Neural cell (in vitro differentiated cells): ENCODE data around the gene STUB1.

ENCODE experiments used
- EP300 ChIP-seq: fragments of 450-650 bp; conservative IDR thresholded peaks from 2 replicates; pipeline ENCODE4 v1.6.1; 2014; ENCODE audit warnings: antibody characterized with exemption, mild to moderate bottlenecking, moderate library complexity; ENCODE audit not compliant: poor library complexity, severe bottlenecking
- EZH2 ChIP-seq: fragments of 200-600, 300-800 bp; shearing (Covaris generic), sonication (generic); IDR thresholded peaks from 2 replicates; pipeline ENCODE4 v1.6.1; 2014; ENCODE audit warnings: antibody characterized with exemption, low read length, borderline replicate concordance, mild to moderate bottlenecking; ENCODE audit not compliant: insufficient read depth, poor library complexity, severe bottlenecking
- MXI1 ChIP-seq: fragments of 450-650 bp; conservative IDR thresholded peaks from 2 replicates; pipeline ENCODE4 v1.6.1; 2014; ENCODE audit warnings: antibody characterized with exemption, mild to moderate bottlenecking; ENCODE audit not compliant: poor library complexity, severe bottlenecking
- RAD21 ChIP-seq: fragments of 450-650 bp; conservative IDR thresholded peaks from 2 replicates; pipeline ENCODE4 v1.6.1; 2014; ENCODE audit warnings: antibody characterized with exemption, mild to moderate bottlenecking, moderate library complexity
- TF ChIP-seq, protein P1 (sequence below): fragments of 450-650 bp; IDR thresholded peaks from 2 replicates; pipeline ENCODE4 v1.5.1; 2014; ENCODE audit warnings: antibody characterized with exemption, mild to moderate bottlenecking, moderate library complexity; ENCODE audit not compliant: poor library complexity, severe bottlenecking
- TF ChIP-seq, protein P2 (sequence below): IDR thresholded peaks from 2 replicates; pipeline ENCODE4 v1.6.1; 2012; ENCODE audit warnings: borderline replicate concordance

- TF ChIP-seq, protein P1, sequence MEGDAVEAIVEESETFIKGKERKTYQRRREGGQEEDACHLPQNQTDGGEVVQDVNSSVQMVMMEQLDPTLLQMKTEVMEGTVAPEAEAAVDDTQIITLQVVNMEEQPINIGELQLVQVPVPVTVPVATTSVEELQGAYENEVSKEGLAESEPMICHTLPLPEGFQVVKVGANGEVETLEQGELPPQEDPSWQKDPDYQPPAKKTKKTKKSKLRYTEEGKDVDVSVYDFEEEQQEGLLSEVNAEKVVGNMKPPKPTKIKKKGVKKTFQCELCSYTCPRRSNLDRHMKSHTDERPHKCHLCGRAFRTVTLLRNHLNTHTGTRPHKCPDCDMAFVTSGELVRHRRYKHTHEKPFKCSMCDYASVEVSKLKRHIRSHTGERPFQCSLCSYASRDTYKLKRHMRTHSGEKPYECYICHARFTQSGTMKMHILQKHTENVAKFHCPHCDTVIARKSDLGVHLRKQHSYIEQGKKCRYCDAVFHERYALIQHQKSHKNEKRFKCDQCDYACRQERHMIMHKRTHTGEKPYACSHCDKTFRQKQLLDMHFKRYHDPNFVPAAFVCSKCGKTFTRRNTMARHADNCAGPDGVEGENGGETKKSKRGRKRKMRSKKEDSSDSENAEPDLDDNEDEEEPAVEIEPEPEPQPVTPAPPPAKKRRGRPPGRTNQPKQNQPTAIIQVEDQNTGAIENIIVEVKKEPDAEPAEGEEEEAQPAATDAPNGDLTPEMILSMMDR, result no peak
- TF ChIP-seq, protein P2, sequence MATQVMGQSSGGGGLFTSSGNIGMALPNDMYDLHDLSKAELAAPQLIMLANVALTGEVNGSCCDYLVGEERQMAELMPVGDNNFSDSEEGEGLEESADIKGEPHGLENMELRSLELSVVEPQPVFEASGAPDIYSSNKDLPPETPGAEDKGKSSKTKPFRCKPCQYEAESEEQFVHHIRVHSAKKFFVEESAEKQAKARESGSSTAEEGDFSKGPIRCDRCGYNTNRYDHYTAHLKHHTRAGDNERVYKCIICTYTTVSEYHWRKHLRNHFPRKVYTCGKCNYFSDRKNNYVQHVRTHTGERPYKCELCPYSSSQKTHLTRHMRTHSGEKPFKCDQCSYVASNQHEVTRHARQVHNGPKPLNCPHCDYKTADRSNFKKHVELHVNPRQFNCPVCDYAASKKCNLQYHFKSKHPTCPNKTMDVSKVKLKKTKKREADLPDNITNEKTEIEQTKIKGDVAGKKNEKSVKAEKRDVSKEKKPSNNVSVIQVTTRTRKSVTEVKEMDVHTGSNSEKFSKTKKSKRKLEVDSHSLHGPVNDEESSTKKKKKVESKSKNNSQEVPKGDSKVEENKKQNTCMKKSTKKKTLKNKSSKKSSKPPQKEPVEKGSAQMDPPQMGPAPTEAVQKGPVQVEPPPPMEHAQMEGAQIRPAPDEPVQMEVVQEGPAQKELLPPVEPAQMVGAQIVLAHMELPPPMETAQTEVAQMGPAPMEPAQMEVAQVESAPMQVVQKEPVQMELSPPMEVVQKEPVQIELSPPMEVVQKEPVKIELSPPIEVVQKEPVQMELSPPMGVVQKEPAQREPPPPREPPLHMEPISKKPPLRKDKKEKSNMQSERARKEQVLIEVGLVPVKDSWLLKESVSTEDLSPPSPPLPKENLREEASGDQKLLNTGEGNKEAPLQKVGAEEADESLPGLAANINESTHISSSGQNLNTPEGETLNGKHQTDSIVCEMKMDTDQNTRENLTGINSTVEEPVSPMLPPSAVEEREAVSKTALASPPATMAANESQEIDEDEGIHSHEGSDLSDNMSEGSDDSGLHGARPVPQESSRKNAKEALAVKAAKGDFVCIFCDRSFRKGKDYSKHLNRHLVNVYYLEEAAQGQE, result no peak
- TF ChIP-seq RAD21 (no peak), EZH2 (no peak), MXI1 (no peak), EP300 (no peak)
Measured at GRCh38 chr16:694187-694862, 14.1 kb downstream of the STUB1 start.
